Measurements from ENCODE around the gene RIPOR2. TPM values are rescaled to one million over a fixed set of nuclear protein-coding genes. Genes with fewer than 3 reads are reported as not detected.

RIPOR2 gene
- polyA plus RNA-seq, 3 donors = 154 to 181 (median 179) TPM

- no peak overlapping the region for H3K4me3 Mint-ChIP-seq
- H3K9me3 Mint-ChIP-seq = peaks cover 0 to 12% (median 7%) of the 10 kb centered on the region in 7 donors
Observed at GRCh38 chr6:24963887-24964570, 28.3 kb upstream of the RIPOR2 start.

DNA sequence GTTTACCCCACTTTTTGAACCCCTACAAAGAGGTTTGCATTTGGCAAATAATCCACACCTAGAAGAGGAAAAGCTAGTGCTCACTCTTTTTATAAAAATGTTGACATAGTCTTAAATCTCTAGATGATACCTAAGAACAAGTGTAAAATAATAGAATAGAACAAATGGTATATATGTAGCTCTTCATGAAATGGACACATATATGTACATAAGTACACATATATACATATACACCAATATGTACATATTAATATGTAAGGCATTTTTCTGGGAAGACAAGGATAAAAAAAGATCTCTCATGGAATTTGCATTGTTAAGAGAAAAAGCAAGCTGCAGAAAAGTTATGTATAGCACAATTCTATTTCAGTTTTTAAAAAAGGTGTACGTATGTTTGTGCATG lies 27.6 kb upstream of the RIPOR2 start:
- Histone ChIP-seq H3K9me3 (replicated peaks in 1 of 2; ENCODE audit: control insufficient read depth in 1 of 2, insufficient read depth in 1 of 2, low read length in 2 of 2) (peaks cover 0 to 5% of the 10 kb centered on the region in 2 donors), H3K27me3 (ENCODE audit: control insufficient read depth in 2 of 2, insufficient read depth in 2 of 2, low read length in 2 of 2) (no peaks in the 10 kb centered on the region), H2AFZ (ENCODE audit: insufficient read depth, low read depth, low read length, poor library complexity, severe bottlenecking) (no peak overlapping the region), H3K79me2 (ENCODE audit: insufficient read depth, low read length) (no peaks in the 10 kb centered on the region), H3K27ac (ENCODE audit: low read depth in 1 of 2, low read length in 2 of 2) (no peak overlapping the region), H3K4me3 (replicated peaks in 1 of 3; ENCODE audit: low read depth in 2 of 3, low read length in 3 of 3) (no peak overlapping the region), H3K36me3 (replicated peaks in 1 of 2; ENCODE audit: control insufficient read depth in 1 of 2, insufficient read depth in 2 of 2, low read length in 2 of 2) (no peaks in the 10 kb centered on the region), H3K9ac (ENCODE audit: insufficient read depth, low read length, poor library complexity, severe bottlenecking) (no peak overlapping the region), H3K4me1 (ENCODE audit: control insufficient read depth in 1 of 2, insufficient read depth in 2 of 2, low read length in 2 of 2) (peaks cover 16 to 23% of the 10 kb centered on the region in 2 donors), H4K20me1 (ENCODE audit: insufficient read depth, low read length) (no peaks in the 10 kb centered on the region), H3K4me2 (replicated peaks; ENCODE audit: extremely low read depth, low read length, poor library complexity, severe bottlenecking) (no peak overlapping the region)
- no peak for TF ChIP-seq CTCF (IDR thresholded peaks at IDR 0.05)
- no CpG with 5 or more reads among the region's 1 CpG for WGBS (ENCODE audit: insufficient coverage)
- H3K4me1 Mint-ChIP-seq = peaks cover 43% of the 10 kb centered on the region
- H3K4me3 Mint-ChIP-seq = no peak overlapping the region
- intact Hi-C loops (cut with micrococcal nuclease) = no loop called here
- DNase-seq = no peak
- H3K27me3 Mint-ChIP-seq (ENCODE audit: low read depth in 3 of 3) = peaks cover 0 to 1% (median 0%) of the 10 kb centered on the region in 3 donors
- peaks cover 0 to 12% (median 7%) of the 10 kb centered on the region in 7 donors for H3K9me3 Mint-ChIP-seq
- H3K27ac Mint-ChIP-seq = no peak overlapping the region
- H3K36me3 Mint-ChIP-seq = peaks cover 5 to 6% of the 10 kb centered on the region in 2 donors

More at GRCh38 chr6:24963887-24964570, 28.3 kb upstream of the RIPOR2 start:
- H4K20me1 ChIP-seq (ENCODE audit: insufficient read depth, low read length) = no peaks in the 10 kb centered on the region
- no peak for DNase-seq
- H3K79me2 ChIP-seq (ENCODE audit: insufficient read depth, low read length) = no peaks in the 10 kb centered on the region
- no peak for TF ChIP-seq CTCF (IDR thresholded peaks at IDR 0.05)
- H3K27me3 Mint-ChIP-seq (ENCODE audit: low read depth in 3 of 3) = peaks cover 0 to 1% (median 0%) of the 10 kb centered on the region in 3 donors
- H3K4me3 ChIP-seq (replicated peaks in 1 of 3; ENCODE audit: low read depth in 2 of 3, low read length in 3 of 3) = no peak overlapping the region
- no peak overlapping the region for H3K9ac ChIP-seq (ENCODE audit: insufficient read depth, low read length, poor library complexity, severe bottlenecking)
- no peak overlapping the region for H2AFZ ChIP-seq (ENCODE audit: insufficient read depth, low read depth, low read length, poor library complexity, severe bottlenecking)
- no peaks in the 10 kb centered on the region for H3K36me3 ChIP-seq (replicated peaks in 1 of 2; ENCODE audit: control insufficient read depth in 1 of 2, insufficient read depth in 2 of 2, low read length in 2 of 2)
- 100% methylated on average over 1 of the region's 6 CpGs for WGBS (ENCODE audit: insufficient coverage)
- no peak overlapping the region for H3K27ac ChIP-seq (ENCODE audit: low read depth in 1 of 2, low read length in 2 of 2)
- H3K4me1 ChIP-seq (ENCODE audit: control insufficient read depth in 1 of 2, insufficient read depth in 2 of 2, low read length in 2 of 2) = peaks cover 16 to 19% of the 10 kb centered on the region in 2 donors
- intact Hi-C loops (cut with micrococcal nuclease) = no loop called here
- peaks cover 42% of the 10 kb centered on the region for H3K4me1 Mint-ChIP-seq
- H3K27me3 ChIP-seq (ENCODE audit: control insufficient read depth in 2 of 2, insufficient read depth in 2 of 2, low read length in 2 of 2) = no peaks in the 10 kb centered on the region
- H3K27ac Mint-ChIP-seq = peak overlapping the region in 1 of 7 donors; percentile 45
- H3K9me3 ChIP-seq (replicated peaks in 1 of 2; ENCODE audit: control insufficient read depth in 1 of 2, insufficient read depth in 1 of 2, low read length in 2 of 2) = peaks cover 0 to 5% of the 10 kb centered on the region in 2 donors
- H3K4me2 ChIP-seq (replicated peaks; ENCODE audit: extremely low read depth, low read length, poor library complexity, severe bottlenecking) = no peak overlapping the region
- H3K36me3 Mint-ChIP-seq = peaks cover 5 to 6% of the 10 kb centered on the region in 2 donors

Measured in CD14-positive monocyte (primary cell).